NCI-H1694 treated with DMSO at 0.1 percent for 48 hours (cell line): Measurements from ENCODE around the gene SLC25A23.
A peak's percentile ranks its signal among the peaks of the same experiment; 100 is the strongest.
"Not testable (repeated sequence)": the region's sequence is repeated elsewhere in the genome, so short reads cannot be mapped to it uniquely, and the experiment has no call there.

Experiments
- DNase-seq: peaks from one replicate; lab custom pipeline; 2025; lab: John Stamatoyannopoulos, UW

SLC25A23 gene

GRCh38 chr19:6459262-6460098 lies at the start of gene SLC25A23:
TSS of gene SLC25A23 (minus strand) at chr19:6459792. CDS start at chr19:6459628, 164 bp downstream.
- no peak for DNase-seq

DNA sequence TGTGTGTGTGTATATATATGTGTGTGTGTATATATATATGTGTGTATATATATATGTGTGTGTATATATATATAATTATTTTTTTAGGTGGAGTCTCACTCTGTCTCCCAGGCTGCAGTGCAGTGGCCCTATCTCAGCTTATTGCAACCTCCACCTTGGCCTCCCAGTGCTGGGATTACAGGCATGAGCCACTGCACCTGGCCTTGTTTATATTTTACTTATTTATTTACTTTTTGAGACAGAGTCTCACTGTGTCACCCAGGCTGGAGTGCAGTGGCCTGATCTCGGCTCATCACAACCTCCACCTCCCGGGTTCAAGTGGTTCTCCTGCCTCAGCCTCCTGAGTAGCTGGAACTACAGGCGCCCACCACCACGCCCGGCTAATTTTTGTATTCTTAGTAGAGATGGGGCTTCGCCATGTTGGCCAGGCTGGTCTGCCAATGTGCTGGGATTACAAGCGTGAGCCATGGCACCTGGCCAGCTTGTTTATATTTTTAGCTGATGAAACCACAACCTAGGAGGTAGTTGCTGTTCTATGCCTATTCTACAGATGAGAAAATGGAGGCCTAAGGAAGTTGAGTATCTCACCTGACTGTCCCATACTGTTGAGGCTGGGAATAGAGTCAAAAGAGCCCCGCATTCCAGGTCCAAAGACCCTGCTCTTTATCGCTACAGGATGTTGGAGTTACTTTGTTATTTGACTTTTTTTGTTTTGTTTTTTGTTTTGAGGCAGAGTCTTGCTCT lies 48.6 kb upstream of the SLC25A23 start:
- DNase-seq = not testable (repeated sequence)

DNA sequence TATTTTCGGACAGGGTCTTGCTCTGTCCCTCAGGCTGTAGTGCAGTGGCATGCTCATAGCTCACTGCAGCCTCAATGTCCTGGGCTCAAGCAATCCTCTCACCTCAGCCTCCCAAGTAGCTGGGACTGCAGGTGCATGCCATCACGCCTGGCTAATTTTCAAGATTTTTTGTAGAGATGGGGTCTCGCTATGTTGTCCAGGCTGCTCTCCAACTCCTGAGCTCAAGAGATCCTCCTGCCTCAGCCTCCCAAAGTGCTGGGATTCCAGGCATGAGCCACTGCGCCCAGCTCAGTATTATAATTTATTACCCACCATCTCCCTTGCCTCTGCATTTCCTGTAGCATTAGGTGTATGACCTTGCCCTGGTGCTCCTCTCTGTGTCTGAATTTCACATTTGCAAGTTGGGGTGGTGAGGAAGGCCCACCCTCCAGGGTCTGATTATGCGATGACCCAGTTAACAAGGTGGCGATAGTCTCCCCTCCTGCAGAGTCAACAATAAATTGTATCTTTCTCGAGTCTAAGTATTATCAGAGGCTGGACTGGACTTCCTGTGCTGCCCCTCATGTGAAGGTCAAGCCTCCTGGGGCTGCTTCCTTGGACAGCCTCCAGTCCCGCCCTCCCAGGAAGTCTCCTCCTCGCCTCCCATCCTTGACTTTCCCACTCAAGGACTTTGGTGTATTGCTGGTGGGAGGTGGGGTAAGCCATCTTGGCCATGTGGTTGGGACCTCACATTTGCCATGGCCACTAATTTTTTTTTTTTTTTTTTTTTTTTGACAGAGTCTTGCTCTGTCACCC lies 44.0 kb upstream of the SLC25A23 start:
- DNase-seq = no peak

GRCh38 chr19:6501740-6502648 lies 42.4 kb upstream of the SLC25A23 start, which contains the start of gene TUBB4A:
TSS of gene TUBB4A (minus strand) at chr19:6502309. CDS start at chr19:6502212, 97 bp downstream.
- no peak for DNase-seq

- DNase-seq = no peak
Observed at GRCh38 chr19:6500837-6501739, 41.5 kb upstream of the SLC25A23 start.

- DNase-seq = no peak
Observed at GRCh38 chr19:6499052-6499790, 39.6 kb upstream of the SLC25A23 start.

- peak; percentile 3 for DNase-seq
Observed at GRCh38 chr19:6498294-6499036, 38.9 kb upstream of the SLC25A23 start.

GRCh38 chr19:6495947-6496346 lies 36.4 kb upstream of the SLC25A23 start:
- DNase-seq = no peak

DNA sequence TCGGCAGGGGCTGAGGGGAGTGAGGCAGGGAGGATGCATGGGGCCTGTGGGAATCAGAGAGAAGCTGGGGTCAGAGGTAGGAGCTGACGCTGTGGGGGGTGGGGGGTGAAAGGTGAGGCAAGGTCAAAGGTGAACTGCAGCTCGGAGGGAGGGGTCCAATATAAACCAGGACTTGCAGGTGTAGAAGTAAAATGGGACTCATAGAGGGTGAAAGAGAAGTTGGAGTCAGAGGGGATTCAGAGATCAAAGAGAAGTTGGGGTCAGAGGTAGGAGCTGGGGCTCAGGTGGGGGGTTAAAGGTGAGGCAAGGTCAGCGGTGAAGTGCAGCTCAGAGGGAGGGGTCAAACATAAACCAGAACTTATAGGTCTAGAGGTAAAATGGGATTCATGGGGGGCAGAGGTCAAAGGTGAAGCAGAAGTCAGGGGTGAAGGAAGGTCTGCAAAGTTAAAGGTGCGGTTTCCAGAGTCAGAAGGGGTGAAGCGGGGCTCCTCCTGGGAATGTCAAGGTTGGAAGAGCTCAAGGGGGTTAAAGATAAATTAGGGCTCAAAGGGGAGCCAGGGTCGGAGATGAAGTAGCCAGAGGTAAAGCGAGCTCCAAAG lies 34.9 kb upstream of the SLC25A23 start:
- DNase-seq = no peak

GRCh38 chr19:6491802-6492592 lies 32.4 kb upstream of the SLC25A23 start:
- DNase-seq = no peak

- DNase-seq = no peak
Observed at GRCh38 chr19:6490134-6490533, 30.5 kb upstream of the SLC25A23 start.

- DNase-seq = no peak
Observed at GRCh38 chr19:6489278-6490061, 29.9 kb upstream of the SLC25A23 start.

GRCh38 chr19:6484831-6485230 lies 25.2 kb upstream of the SLC25A23 start:
- DNase-seq = no peak

GRCh38 chr19:6484230-6484629 lies 24.6 kb upstream of the SLC25A23 start:
- DNase-seq = no peak

GRCh38 chr19:6483235-6483634 lies 23.6 kb upstream of the SLC25A23 start:
- no peak for DNase-seq

DNA sequence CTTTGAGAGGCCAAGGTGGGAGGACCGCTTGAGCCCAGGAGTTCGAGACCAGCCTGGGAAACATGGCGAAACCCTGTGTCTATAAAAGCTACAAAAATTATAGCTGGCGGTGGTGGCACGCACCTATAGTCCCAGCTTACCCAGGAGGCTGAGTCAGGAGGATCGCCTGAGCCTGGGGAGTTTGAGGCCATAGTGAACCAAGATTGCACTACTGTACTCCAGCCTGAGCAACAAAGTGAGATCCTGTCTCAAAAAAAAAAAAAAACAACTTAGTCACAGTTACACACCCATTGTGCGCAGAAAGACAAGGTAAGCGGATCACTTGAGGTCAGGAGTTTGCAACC lies 22.7 kb upstream of the SLC25A23 start:
- DNase-seq = no peak
